Astrocyte of the spinal cord (primary cell): Measurements from ENCODE around the gene APPBP2.

Source experiments
- DNase-seq: peaks from one replicate; pipeline ENCODE4 v3.0.0; 2011; ENCODE audit warnings: low read depth, low spot score
- H3K4me3 ChIP-seq: 2 replicates; pipeline ENCODE4 v1.5.1; 2011; ENCODE audit warnings: low read depth, mild to moderate bottlenecking, low read length, moderate library complexity
- CTCF ChIP-seq: IDR thresholded peaks from 2 replicates; pipeline ENCODE4 v1.5.1; 2012; ENCODE audit warnings: low read depth, mild to moderate bottlenecking, low read length, inconsistent platforms
- in situ Hi-C: cut with HindIII; loops from 2 replicates; pipeline ENCODE4 v1.10.0; 2017; ENCODE audit warnings: low sequenced_read_pairs

The APPBP2 gene

GRCh38 chr17:60534613-60535157 is 8.6 kb upstream of the APPBP2 start:
- TF ChIP-seq CTCF = no peak

GRCh38 chr17:60534010-60534555 is 8.0 kb upstream of the APPBP2 start:
- no peak overlapping the region for H3K4me3 ChIP-seq
- no peak for TF ChIP-seq CTCF
- no peak for DNase-seq

More at GRCh38 chr17:60534613-60535157, 8.6 kb upstream of the APPBP2 start:
- in situ Hi-C loops = no loop called here
- DNase-seq = no peak
- no peak overlapping the region for H3K4me3 ChIP-seq

GRCh38 chr17:60529806-60530205 is 3.8 kb upstream of the APPBP2 start:
- no peak for TF ChIP-seq CTCF
- no peak overlapping the region for H3K4me3 ChIP-seq
- in situ Hi-C loops = no loop called here
- no peak for DNase-seq

More at GRCh38 chr17:60534010-60534555, 8.0 kb upstream of the APPBP2 start:
- in situ Hi-C loops = no loop called here

- H3K4me3 ChIP-seq = no peak overlapping the region
- in situ Hi-C loops = no loop called here
- no peak for DNase-seq
- no peak for TF ChIP-seq CTCF
These were observed 2.8 kb upstream of the APPBP2 start for GRCh38 chr17:60528828-60529227.

- no peak for TF ChIP-seq CTCF
- H3K4me3 ChIP-seq = no peak overlapping the region
- no peak for DNase-seq
- in situ Hi-C loops = no loop called here
These were observed 1.7 kb upstream of the APPBP2 start for GRCh38 chr17:60527701-60528100.

- no peak for TF ChIP-seq CTCF
- no peak for DNase-seq
- in situ Hi-C loops = no loop called here
These were observed 684 bp upstream of the APPBP2 start for GRCh38 chr17:60526726-60527125.

More at GRCh38 chr17:60526726-60527125, 684 bp upstream of the APPBP2 start:
- H3K4me3 ChIP-seq = peak overlapping the region; percentile 100
